MCF 10A (cell line): ENCODE measurements around the gene SLC22A13. TPM values are rescaled to one million over a fixed set of nuclear protein-coding genes. Genes with fewer than 3 reads are reported as not detected.

Experiments used
- BruUV-seq: library from RNA; stranded (reverse); fragments of 400-500 nt; replicated peaks from 2 replicates; lab custom pipeline; 2021; lab: Mats Ljungman, UMichigan
- CTCF ChIA-PET: fragments of 300-600 bp; sonication (Branson Sonifier 250); formaldehyde crosslinking; extraction: SDS; loops from one replicate; lab custom pipeline; 2021; ENCODE audit warnings: antibody characterized with exemption, inconsistent platforms; lab: Yijun Ruan, JAX
- POLR2A ChIA-PET: fragments of 300-600, 350-650 bp; sonication (Branson Sonifier 250); formaldehyde crosslinking; extraction: SDS; loops from one replicate; lab custom pipeline; 2020; ENCODE audit warnings: antibody characterized with exemption, inconsistent platforms; lab: Yijun Ruan, JAX
- DNase-seq: peaks from one replicate; pipeline ENCODE4 v3.0.0-alpha.2; 2018; ENCODE audit not compliant: unreplicated experiment
- H3K27ac Mint-ChIP-seq: one replicate; pipeline ENCODE4 v1.8.0; 2022; ENCODE audit warnings: mild to moderate bottlenecking, low read depth, mixed read lengths; ENCODE audit not compliant: unreplicated experiment
- H3K27me3 Mint-ChIP-seq: one replicate; pipeline ENCODE4 v1.8.0; 2022; ENCODE audit warnings: mixed read lengths; ENCODE audit not compliant: insufficient read depth, unreplicated experiment
- H3K36me3 Mint-ChIP-seq: one replicate; pipeline ENCODE4 v1.8.0; 2022; ENCODE audit warnings: mild to moderate bottlenecking, moderate library complexity, mixed read lengths; ENCODE audit not compliant: insufficient read depth, unreplicated experiment
- H3K4me1 Mint-ChIP-seq: one replicate; pipeline ENCODE4 v1.8.0; 2022; ENCODE audit warnings: mixed read lengths; ENCODE audit not compliant: insufficient read depth, unreplicated experiment
- H3K4me3 Mint-ChIP-seq: one replicate; pipeline ENCODE4 v1.8.0; 2022; ENCODE audit warnings: mild to moderate bottlenecking, moderate library complexity, mixed read lengths; ENCODE audit not compliant: unreplicated experiment
- H3K9me3 Mint-ChIP-seq: one replicate; pipeline ENCODE4 v1.8.0; 2022; ENCODE audit warnings: mixed read lengths; ENCODE audit not compliant: unreplicated experiment
- intact Hi-C: fragments of 100-400 bp; cut with micrococcal nuclease; formaldehyde crosslinking; loops from 2 replicates; pipeline ENCODE4 v1.14.1; 2022
- total RNA-seq: library from RNA; stranded (reverse); gene quantifications from 2 replicates; pipeline ENCODE4 v1.2.3, GENCODE V29; 2022
- TF ChIP-seq, protein P1 (sequence below): fragments of 200-600 bp; IDR thresholded peaks from one replicate; pipeline ENCODE4 v1.8.0; 2022; ENCODE audit warnings: antibody characterized with exemption, mild to moderate bottlenecking; ENCODE audit not compliant: unreplicated experiment

SLC22A13 gene
- total RNA-seq, 1 experiment from 2014 or later = 1.9 TPM

DNA sequence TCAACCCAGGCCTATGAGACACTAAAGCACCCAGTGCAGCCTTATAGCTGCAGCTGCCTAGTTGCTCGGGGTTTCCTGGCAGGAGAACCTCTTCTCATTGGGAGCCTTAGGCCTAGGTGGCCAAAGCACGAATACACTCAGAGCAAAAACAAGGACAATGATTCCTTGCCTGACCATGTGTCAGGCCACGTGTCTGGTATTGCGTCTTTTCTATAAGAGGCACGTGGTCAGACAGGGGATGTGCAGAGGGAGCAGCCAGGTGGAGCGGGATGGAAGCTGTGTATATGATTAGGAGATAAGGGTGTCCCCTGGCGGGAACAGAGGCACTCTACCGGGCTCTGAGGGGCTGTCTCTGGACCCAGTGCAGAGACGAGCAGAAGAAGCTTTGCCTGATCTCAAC, 42.8 kb downstream of the SLC22A13 start:
- TF ChIP-seq, protein P1, sequence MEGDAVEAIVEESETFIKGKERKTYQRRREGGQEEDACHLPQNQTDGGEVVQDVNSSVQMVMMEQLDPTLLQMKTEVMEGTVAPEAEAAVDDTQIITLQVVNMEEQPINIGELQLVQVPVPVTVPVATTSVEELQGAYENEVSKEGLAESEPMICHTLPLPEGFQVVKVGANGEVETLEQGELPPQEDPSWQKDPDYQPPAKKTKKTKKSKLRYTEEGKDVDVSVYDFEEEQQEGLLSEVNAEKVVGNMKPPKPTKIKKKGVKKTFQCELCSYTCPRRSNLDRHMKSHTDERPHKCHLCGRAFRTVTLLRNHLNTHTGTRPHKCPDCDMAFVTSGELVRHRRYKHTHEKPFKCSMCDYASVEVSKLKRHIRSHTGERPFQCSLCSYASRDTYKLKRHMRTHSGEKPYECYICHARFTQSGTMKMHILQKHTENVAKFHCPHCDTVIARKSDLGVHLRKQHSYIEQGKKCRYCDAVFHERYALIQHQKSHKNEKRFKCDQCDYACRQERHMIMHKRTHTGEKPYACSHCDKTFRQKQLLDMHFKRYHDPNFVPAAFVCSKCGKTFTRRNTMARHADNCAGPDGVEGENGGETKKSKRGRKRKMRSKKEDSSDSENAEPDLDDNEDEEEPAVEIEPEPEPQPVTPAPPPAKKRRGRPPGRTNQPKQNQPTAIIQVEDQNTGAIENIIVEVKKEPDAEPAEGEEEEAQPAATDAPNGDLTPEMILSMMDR = no peak
- Mint-ChIP-seq H3K9me3 (no peaks in the 10 kb centered on the region), H3K27ac (no peak overlapping the region), H3K4me3 (no peak overlapping the region), H3K27me3 (peaks cover 12% of the 10 kb centered on the region), H3K36me3 (no peaks in the 10 kb centered on the region), H3K4me1 (no peaks in the 10 kb centered on the region)
- no TSS peak for BruUV-seq
- intact Hi-C loops = no loop called here
- ChIA-PET CTCF (interaction anchor here (1.4 kb wide), 1 partner anchor 10 kb away, joined by 6 read pairs; no protein-coding TSS in a partner anchor), POLR2A (no interaction called here)
- no peak for DNase-seq

- DNase-seq = no peak
- POLR2A ChIA-PET = no interaction called here
- peaks cover 12% of the 10 kb centered on the region for H3K27me3 Mint-ChIP-seq
- no peak overlapping the region for H3K4me3 Mint-ChIP-seq
- H3K4me1 Mint-ChIP-seq = no peaks in the 10 kb centered on the region
- no peak overlapping the region for H3K27ac Mint-ChIP-seq
- CTCF ChIA-PET = interaction anchor here (1.9 kb wide), 1 partner anchor 14 kb away, joined by 4 read pairs; no protein-coding TSS in a partner anchor
- TF ChIP-seq, protein P1 = no peak
- BruUV-seq = no TSS peak
- no peaks in the 10 kb centered on the region for H3K36me3 Mint-ChIP-seq
- intact Hi-C loops = no loop called here
- no peaks in the 10 kb centered on the region for H3K9me3 Mint-ChIP-seq
Measured at GRCh38 chr3:38311476-38311875, 45.9 kb downstream of the SLC22A13 start.

DNA sequence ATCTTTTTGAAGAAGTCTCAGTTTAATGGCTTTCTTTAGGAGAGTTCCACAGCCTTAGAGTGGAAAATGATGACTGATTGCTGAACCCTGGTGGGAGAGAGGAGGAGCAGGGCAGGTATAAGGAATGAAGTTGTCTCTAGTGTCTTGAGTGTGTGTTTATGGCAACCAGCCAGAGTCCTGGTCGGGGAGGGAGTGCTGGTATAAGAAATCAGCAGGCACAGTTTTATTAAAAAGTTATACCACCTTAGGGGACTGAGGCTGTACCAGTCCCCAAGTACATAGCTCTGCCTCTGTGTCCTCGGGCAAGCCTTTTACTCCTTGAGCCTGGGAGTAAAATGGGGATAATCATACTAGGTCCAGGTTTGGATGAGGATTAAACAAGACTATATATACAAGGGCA, 46.3 kb downstream of the SLC22A13 start:
- Mint-ChIP-seq H3K4me3 (no peak overlapping the region), H3K27ac (no peak overlapping the region), H3K27me3 (peaks cover 12% of the 10 kb centered on the region), H3K4me1 (no peaks in the 10 kb centered on the region), H3K36me3 (no peaks in the 10 kb centered on the region), H3K9me3 (no peaks in the 10 kb centered on the region)
- no peak for DNase-seq
- CTCF ChIA-PET = interaction anchor here (1.9 kb wide), 1 partner anchor 15 kb away, joined by 4 read pairs; no protein-coding TSS in a partner anchor
- POLR2A ChIA-PET = interaction anchor here (0.5 kb wide), 1 partner anchor 114 kb away, joined by 3 read pairs; no protein-coding TSS in a partner anchor
- intact Hi-C loops = no loop called here
- BruUV-seq = no TSS peak
- TF ChIP-seq, protein P1 = no peak

GRCh38 chr3:38312356-38312755, 46.7 kb downstream of the SLC22A13 start:
- Mint-ChIP-seq H3K9me3 (no peaks in the 10 kb centered on the region), H3K27ac (peak overlapping the region; percentile 24), H3K27me3 (peaks cover 12% of the 10 kb centered on the region), H3K4me3 (no peak overlapping the region), H3K4me1 (no peaks in the 10 kb centered on the region), H3K36me3 (no peaks in the 10 kb centered on the region)
- intact Hi-C loops = no loop called here
- ChIA-PET CTCF (interaction anchor here (0.6 to 1.9 kb wide), 2 partner anchors 15 to 1423 kb away, joined by 3 to 4 read pairs; no protein-coding TSS in a partner anchor), POLR2A (interaction anchor here (0.5 kb wide), 1 partner anchor 114 kb away, joined by 3 read pairs; no protein-coding TSS in a partner anchor)
- TF ChIP-seq, protein P1 = no peak
- no peak for DNase-seq
- no TSS peak for BruUV-seq
